HG03565 (cell line): ENCODE data around the gene APBA1.

Source experiments
- ATAC-seq: cut with Tn5 transposase; IDR thresholded peaks from one replicate; pipeline ENCODE4 v1.9.1; 2021; ENCODE audit warnings: mild to moderate bottlenecking, moderate library complexity; ENCODE audit not compliant: unreplicated experiment

The APBA1 gene

GRCh38 chr9:69658987-69659675 lies 13.0 kb downstream of the APBA1 start:
- no peak for ATAC-seq

GRCh38 chr9:69657269-69657668 lies 14.9 kb downstream of the APBA1 start:
- ATAC-seq = no peak

- no peak for ATAC-seq
These were observed 17.1 kb downstream of the APBA1 start for GRCh38 chr9:69655065-69655464.

GRCh38 chr9:69653261-69653660 lies 18.9 kb downstream of the APBA1 start:
- no peak for ATAC-seq

GRCh38 chr9:69649566-69650250 lies 22.5 kb downstream of the APBA1 start:
- no peak for ATAC-seq

- ATAC-seq = no peak
These were observed 24.4 kb downstream of the APBA1 start for GRCh38 chr9:69647804-69648203.

- ATAC-seq = no peak
These were observed 25.4 kb downstream of the APBA1 start for GRCh38 chr9:69646810-69647209.

- ATAC-seq = no peak
These were observed 26.7 kb downstream of the APBA1 start for GRCh38 chr9:69645488-69645887.

GRCh38 chr9:69643098-69643497 lies 29.1 kb downstream of the APBA1 start:
- ATAC-seq = no peak

GRCh38 chr9:69637817-69638200 lies 34.4 kb downstream of the APBA1 start:
- ATAC-seq = no peak

- no peak for ATAC-seq
These were observed 34.9 kb downstream of the APBA1 start for GRCh38 chr9:69637193-69637816.

- no peak for ATAC-seq
These were observed 38.5 kb downstream of the APBA1 start for GRCh38 chr9:69633716-69634115.

GRCh38 chr9:69632768-69633167 lies 39.4 kb downstream of the APBA1 start:
- no peak for ATAC-seq

- ATAC-seq = no peak
These were observed 44.9 kb downstream of the APBA1 start for GRCh38 chr9:69627281-69627680.

GRCh38 chr9:69623276-69623675 lies 48.9 kb downstream of the APBA1 start:
- ATAC-seq = no peak

- ATAC-seq = no peak
These were observed 49.5 kb downstream of the APBA1 start for GRCh38 chr9:69622676-69623075.

- no peak for ATAC-seq
These were observed 50.3 kb downstream of the APBA1 start for GRCh38 chr9:69621730-69622460.

GRCh38 chr9:69620731-69621130 lies 51.4 kb downstream of the APBA1 start:
- ATAC-seq = no peak

GRCh38 chr9:69619233-69619632 lies 52.9 kb downstream of the APBA1 start:
- ATAC-seq = no peak

GRCh38 chr9:69617006-69617405 lies 55.2 kb downstream of the APBA1 start:
- no peak for ATAC-seq

- ATAC-seq = no peak
These were observed 56.3 kb downstream of the APBA1 start for GRCh38 chr9:69615880-69616279.

GRCh38 chr9:69611221-69611620 lies 61.0 kb downstream of the APBA1 start:
- no peak for ATAC-seq
